Loucy (cell line): Measurements from ENCODE around the gene IGF2R.

Source experiments
- CTCF ChIP-seq: fragments of 200-600 bp; sonication (generic); conservative IDR thresholded peaks from 2 replicates; pipeline ENCODE4 v1.5.1; 2014; ENCODE audit warnings: mild to moderate bottlenecking, antibody characterized with exemption, low read length
- EZH2phosphoT487 ChIP-seq: fragments of 200-600 bp; IDR thresholded peaks from 2 replicates; pipeline ENCODE4 v1.6.1; 2018; ENCODE audit warnings: antibody characterized with exemption, mild to moderate bottlenecking, moderate library complexity, borderline replicate concordance

- TF ChIP-seq EZH2phosphoT487 (no peak), CTCF (no peak)
Observed at GRCh38 chr6:159977255-159977903, 8.5 kb downstream of the IGF2R start.
